ENCODE data around the gene RAPSN.
"Not testable (repeated sequence)": the region's sequence is repeated elsewhere in the genome, so short reads cannot be mapped to it uniquely, and the experiment has no call there.

Gene RAPSN

DNA sequence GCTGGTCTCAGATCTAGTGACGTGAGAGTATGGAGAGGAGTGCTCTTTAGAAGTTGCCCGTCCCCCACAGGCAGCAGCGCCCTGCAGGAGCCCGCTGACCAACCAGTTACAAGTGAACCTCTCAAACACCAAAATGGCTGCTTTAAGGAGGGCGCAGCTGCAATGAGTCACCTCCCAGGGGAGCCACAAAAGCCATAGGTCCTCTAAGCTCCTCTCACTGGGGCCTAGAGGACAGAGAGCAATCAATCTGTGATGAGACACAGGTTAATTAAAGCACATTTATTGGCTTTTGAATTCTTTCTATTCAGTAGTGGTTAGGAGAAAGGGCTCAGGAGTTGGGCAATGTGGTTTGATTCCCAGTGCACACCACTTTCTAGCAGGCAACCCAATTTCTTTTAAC is 15.5 kb upstream of the RAPSN start:
- no peak for DNase-seq

DNA sequence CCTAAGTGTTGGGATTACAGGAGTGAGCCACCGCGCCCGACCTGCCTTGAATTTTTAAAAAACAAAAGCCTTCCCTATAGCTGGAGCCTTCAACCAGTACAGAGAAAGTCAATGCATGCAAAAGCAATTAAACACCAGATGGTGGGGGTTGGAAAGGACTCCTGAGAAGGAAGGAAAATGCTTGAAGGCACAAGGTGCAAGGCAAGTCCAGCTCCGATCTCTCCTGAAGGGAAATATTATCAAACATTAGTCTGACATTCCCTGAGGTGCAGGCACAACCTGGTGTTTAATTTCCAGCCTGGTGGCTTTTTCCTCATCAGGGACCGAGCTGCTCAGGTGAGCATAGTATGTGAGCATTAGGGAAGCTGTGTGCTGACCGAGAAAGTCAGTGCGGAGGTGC is 12.9 kb upstream of the RAPSN start:
- DNase-seq: no peak

DNA sequence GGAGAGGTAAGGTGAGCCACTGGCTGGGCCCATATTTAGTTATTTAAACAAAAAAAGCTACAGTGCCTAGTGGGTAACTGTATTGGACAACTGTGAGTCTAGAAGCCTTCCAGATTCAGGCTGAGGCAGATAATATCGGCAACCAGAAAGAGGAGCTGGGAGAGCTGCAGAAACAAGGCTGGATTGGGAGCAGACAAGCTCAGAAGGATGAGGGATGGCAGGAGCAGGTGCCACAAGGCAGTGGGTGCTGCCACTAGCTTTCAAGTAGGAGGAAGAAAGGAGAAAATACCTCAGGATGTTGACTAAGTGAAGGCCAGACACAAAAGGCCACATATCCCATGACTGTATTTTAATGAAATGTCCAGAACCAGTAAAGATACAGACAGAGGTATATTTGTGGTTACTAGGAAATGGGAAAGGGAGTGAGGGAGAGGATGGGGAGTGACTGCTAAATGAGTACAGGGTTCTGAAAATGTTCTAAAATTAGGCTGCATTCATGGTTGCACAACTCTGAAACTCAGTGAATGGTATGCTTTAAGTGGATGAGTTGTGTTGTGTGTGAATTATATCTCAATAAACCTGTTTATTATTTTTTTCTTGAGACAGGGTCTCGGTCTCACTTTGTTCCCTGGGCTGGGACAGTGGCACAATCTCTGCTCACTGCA is 11.8 kb upstream of the RAPSN start:
- DNase-seq: no peak

DNA sequence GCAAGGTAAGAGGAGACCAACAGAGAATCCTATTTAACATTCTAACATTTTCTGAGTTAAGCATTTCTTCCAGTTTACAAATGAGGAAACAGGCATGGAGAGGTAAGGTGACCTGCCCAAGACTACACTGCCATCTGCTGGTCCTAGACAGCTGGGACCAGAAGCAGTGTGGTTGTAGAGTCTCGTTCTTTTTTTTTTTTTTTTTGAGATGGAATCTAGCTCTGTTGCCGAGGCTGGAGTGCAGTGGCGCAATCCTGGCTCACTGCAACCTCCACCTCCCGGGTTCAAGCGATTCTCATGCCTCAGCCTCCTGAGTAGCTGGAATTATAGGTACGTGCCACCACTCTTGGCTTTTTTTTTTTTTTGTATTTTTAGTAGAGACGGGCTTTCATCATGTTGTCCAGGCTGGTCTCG is 5.3 kb upstream of the RAPSN start:
- not testable (repeated sequence) for DNase-seq

DNA sequence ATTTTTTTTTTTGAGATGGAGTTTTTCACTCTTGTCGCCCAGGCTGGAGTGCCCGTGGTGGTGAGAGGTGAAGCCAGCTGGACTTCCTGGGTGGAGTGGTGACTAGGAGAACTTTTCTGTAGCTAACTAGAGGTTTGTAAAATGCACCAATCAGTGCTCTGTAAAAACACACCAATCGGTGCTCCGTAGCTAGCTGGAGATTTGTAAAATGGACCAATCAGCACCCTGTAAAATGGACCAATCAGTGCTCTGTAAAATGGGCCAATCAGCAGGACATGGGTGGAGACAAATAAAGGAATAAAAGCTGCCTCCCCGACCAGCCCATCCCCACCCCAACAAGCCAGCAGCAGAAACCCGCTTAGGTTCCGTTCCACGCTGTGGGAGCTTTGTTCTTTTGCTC is 4.4 kb upstream of the RAPSN start:
- no peak for DNase-seq

GRCh38 chr11:47451990-47452389 is 3.1 kb upstream of the RAPSN start:
- DNase-seq: no peak

GRCh38 chr11:47451436-47451835 is 2.5 kb upstream of the RAPSN start:
- DNase-seq: no peak

- DNase-seq: no peak
Measured at GRCh38 chr11:47449541-47449940, 605 bp upstream of the RAPSN start.

GRCh38 chr11:47447906-47448305 is 1.0 kb downstream of the RAPSN start:
- no peak for DNase-seq

DNA sequence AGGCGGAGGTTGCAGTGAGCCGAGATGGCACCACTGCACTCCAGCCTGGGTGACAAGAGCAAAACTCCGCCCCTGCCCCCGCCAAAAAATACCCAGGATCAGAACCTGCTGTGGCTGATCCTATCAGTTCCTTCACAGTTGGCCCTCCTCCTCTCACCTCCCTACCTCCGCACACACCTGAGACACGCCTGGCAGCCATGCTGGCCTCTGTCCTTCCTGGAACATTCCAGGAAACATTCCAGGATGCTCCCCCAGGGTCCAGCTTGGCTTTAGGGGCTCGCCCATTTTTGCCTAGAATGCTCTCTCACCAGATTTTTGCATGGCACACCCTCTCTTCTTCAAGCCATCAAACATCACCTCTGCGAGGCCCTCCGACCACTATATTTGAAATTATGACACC is 2.1 kb downstream of the RAPSN start:
- DNase-seq: no peak

GRCh38 chr11:47445840-47446239 is 3.1 kb downstream of the RAPSN start:
- DNase-seq: no peak

DNA sequence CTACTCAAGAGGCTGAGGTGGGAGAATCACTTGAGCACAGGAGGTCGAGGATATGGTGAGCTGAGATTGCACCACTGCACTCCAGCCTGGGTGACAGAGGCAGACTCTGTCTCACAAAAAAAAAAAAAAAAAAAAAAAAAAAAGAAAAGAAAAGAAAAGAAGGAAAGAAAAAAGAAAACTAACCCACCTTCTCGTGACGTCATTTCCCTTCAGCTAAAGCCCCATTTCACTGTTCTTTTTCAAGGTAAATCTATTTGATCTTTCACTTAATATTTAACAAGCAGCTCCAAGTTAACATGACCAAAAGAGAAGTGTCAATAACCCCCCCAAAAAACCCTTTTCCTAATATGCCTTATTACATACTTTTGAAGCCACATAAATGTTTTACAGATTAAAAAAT is 5.1 kb downstream of the RAPSN start:
- no peak for DNase-seq

GRCh38 chr11:47443028-47443700 is 5.8 kb downstream of the RAPSN start:
- DNase-seq: no peak

DNA sequence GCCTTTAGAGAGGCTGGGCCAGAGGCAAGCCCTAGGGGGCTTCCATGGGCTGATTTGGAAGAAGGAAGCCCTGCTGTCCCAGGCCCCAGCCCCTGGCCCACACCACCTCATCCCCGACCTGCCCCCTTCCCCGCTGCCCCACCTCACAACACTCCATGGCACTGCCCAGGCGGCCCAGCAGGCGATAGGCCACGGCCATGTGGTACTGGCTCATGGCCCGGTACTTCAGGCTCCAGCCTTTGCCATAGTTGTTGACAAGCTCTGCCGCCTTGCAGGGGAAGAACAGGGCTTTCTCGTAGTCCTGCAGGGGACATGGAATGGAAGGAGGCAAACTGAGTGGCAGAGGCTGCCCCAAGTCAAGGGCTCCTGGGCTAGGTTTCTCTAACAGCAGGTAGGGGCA is 6.4 kb downstream of the RAPSN start:
- DNase-seq: no peak

GRCh38 chr11:47441421-47441820 is 7.5 kb downstream of the RAPSN start:
- no peak for DNase-seq

DNA sequence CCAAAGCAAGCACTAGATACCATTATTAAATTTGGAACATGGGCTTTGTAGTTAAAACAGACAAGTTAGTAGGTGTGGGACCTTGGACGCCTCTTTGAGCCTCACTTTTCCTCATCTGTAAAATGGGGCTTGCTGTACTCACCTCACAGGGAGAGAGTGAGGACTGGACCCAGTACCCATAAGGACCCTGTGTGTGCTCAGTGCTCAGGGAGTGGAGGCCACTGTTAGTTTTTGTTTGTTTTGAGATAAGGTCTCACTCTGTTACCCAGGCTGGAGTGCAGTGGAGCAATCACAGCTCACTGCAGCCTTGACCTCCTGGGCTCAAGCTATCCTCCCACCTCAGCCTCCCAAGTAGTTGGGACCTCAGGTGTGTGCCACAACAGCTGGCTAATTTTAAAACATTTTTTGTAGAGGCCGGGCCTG is 8.9 kb downstream of the RAPSN start:
- DNase-seq: no peak

GRCh38 chr11:47438721-47439120 is 10.2 kb downstream of the RAPSN start:
- DNase-seq: no peak

GRCh38 chr11:47437746-47438418 is 11.1 kb downstream of the RAPSN start:
- DNase-seq: no peak

DNA sequence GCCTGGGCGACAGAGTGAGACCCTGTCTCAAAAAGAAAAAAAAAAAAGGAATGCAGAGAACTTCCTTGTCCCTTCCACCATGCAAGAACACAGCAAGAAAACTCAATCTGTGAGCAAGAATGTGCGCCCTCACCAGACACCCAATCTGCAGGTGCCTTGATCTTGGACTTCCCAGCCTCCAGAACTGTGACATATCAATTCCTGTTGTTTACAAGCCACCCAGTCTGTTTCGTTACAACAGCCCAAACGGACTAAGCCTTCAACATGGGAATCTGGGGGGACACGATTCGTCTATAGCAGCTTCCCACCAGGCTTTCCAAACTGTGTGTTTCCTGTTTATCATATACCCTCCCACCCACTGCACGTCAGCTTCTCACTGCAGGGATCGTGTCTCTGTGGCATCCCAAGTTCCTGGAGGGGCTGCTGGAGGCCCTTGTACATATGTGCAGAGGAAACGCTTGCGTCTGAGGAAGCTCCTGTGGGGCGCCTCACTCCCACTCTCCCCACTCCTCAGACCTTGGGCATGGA is 11.7 kb downstream of the RAPSN start:
- no peak for DNase-seq

- DNase-seq: no peak
Measured at GRCh38 chr11:47436726-47437125, 12.2 kb downstream of the RAPSN start.

GRCh38 chr11:47435687-47436086 is 13.2 kb downstream of the RAPSN start:
- no peak for DNase-seq

DNA sequence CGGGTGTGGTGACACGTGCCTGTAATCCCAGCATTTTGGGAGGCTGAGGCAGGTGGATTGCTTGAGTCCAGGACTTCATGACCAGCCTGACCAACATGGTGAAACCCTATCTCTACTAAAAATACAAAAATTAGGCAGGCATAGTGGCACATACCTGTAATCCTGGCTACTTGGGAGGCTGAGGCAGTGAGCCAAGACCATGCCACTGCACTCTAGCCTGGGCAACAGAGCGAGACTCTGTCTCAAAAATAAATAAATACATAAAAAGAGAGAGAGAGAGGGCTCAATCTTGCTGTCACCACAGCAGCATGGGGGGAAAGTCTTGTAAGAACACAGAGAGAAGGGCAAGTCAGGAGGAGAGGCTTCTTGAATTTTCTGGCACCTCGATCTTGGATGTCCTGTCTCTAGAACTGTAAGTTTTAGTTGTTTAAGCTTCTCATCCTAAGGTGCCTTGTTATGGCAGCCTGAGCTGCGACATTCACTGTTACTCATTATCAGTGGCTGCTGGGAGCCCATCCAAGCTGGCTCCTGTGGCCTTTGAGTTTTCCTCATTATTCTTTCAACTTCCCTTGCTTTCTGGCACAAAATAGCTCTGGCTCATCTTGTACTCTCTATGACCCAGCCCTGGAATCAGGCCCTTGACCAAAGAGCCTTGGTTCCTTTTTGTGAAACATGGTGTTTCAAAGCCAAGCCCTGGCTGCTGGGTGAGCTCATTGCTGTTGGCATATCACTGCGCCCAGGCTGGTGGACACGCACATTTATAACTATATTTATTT is 14.7 kb downstream of the RAPSN start:
- DNase-seq: no peak

DNA sequence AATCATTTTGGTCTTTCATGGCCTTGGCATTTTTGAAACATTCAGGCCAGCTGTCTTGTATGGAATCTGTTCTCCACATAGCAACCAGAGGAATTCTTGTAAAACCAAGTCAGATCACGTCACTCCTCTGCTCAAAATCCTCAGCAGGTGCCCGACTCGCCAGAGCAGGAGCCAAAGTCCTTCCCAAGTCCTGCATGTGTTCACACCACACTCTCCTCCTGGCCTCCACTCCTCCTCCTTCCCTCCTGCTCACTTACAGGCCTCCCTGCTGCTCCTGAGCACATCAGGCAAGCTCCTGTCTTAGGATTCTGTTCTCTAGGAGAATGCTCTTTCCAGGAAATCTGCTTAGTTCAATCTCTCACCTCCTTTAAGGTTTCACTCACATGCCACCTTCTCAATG is 15.8 kb downstream of the RAPSN start:
- DNase-seq: no peak
